IMR-90 (cell line): ENCODE data around the gene MSI2.

Source experiments
- BHLHE40 ChIP-seq: fragments of 150-350 bp; IDR thresholded peaks from 2 replicates; pipeline ENCODE4 v1.6.1; 2016; ENCODE audit warnings: mild to moderate bottlenecking, low read depth, low read length
- CEBPB ChIP-seq: IDR thresholded peaks from 2 replicates; pipeline ENCODE4 v1.6.1; 2012; ENCODE audit warnings: low read depth, low read length, improper control_type of control experiment
- CHD1 ChIP-seq: IDR thresholded peaks from 2 replicates; pipeline ENCODE4 v1.6.1; 2012; ENCODE audit warnings: low read depth, low read length, improper control_type of control experiment
- CTCF ChIP-seq: conservative IDR thresholded peaks from 2 replicates; pipeline ENCODE4 v1.5.1; 2012; ENCODE audit warnings: mild to moderate bottlenecking, low read depth, low read length, improper control_type of control experiment
- FOS ChIP-seq: fragments of 150-350 bp; IDR thresholded peaks from 2 replicates; pipeline ENCODE4 v1.6.1; 2016; ENCODE audit warnings: low read depth, low read length
- MAFK ChIP-seq: IDR thresholded peaks from 2 replicates; pipeline ENCODE4 v1.6.1; 2012; ENCODE audit warnings: low read depth, low read length, improper control_type of control experiment
- MAZ ChIP-seq: IDR thresholded peaks from 2 replicates; pipeline ENCODE4 v1.6.1; 2012; ENCODE audit warnings: low read depth, mild to moderate bottlenecking, low read length, improper control_type of control experiment, moderate library complexity, borderline replicate concordance
- MXI1 ChIP-seq: IDR thresholded peaks from 2 replicates; pipeline ENCODE4 v1.6.1; 2012; ENCODE audit warnings: low read depth, mild to moderate bottlenecking, low read length, moderate library complexity, borderline replicate concordance
- NFE2L2 ChIP-seq: fragments of 150-350 bp; IDR thresholded peaks from 2 replicates; pipeline ENCODE4 v1.6.1; 2016; ENCODE audit warnings: low read depth, mild to moderate bottlenecking, low read length
- POLR2A ChIP-seq: IDR thresholded peaks from 2 replicates; pipeline ENCODE4 v1.6.1; 2012; ENCODE audit warnings: mild to moderate bottlenecking, low read depth, low read length
- RAD21 ChIP-seq: IDR thresholded peaks from 2 replicates; pipeline ENCODE4 v1.6.1; 2012; ENCODE audit warnings: low read length, improper control_type of control experiment
- RCOR1 ChIP-seq: IDR thresholded peaks from 2 replicates; pipeline ENCODE4 v1.6.1; 2012; ENCODE audit warnings: mild to moderate bottlenecking, low read length, improper control_type of control experiment; ENCODE audit not compliant: insufficient replicate concordance
- SMC3 ChIP-seq: fragments of 150-350 bp; IDR thresholded peaks from 2 replicates; pipeline ENCODE4 v1.6.1; 2016; ENCODE audit warnings: low read depth, mild to moderate bottlenecking, antibody characterized with exemption, low read length, moderate library complexity
- USF2 ChIP-seq: fragments of 150-350 bp; IDR thresholded peaks from 2 replicates; pipeline ENCODE4 v1.6.1; 2017; ENCODE audit warnings: mild to moderate bottlenecking, antibody characterized with exemption, low read length, low read depth

- no peak for TF ChIP-seq CTCF
- TF ChIP-seq BHLHE40, result no peak
- TF ChIP-seq MAZ, result no peak
- TF ChIP-seq FOS, result no peak
- TF ChIP-seq CEBPB, result no peak
- TF ChIP-seq RCOR1, result no peak
- no peak for TF ChIP-seq POLR2A
- no peak for TF ChIP-seq RAD21
- no peak for TF ChIP-seq MXI1
- no peak for TF ChIP-seq USF2
- no peak for TF ChIP-seq MAFK
- no peak for TF ChIP-seq SMC3
- no peak for TF ChIP-seq NFE2L2
- TF ChIP-seq CHD1, result no peak
These were observed 240.1 kb downstream of the MSI2 start for GRCh38 chr17:57496382-57496781.
